ENCODE data around the gene SRSF3.
A peak's percentile ranks its signal among the peaks of the same experiment; 100 is the strongest.

SRSF3 gene

DNA sequence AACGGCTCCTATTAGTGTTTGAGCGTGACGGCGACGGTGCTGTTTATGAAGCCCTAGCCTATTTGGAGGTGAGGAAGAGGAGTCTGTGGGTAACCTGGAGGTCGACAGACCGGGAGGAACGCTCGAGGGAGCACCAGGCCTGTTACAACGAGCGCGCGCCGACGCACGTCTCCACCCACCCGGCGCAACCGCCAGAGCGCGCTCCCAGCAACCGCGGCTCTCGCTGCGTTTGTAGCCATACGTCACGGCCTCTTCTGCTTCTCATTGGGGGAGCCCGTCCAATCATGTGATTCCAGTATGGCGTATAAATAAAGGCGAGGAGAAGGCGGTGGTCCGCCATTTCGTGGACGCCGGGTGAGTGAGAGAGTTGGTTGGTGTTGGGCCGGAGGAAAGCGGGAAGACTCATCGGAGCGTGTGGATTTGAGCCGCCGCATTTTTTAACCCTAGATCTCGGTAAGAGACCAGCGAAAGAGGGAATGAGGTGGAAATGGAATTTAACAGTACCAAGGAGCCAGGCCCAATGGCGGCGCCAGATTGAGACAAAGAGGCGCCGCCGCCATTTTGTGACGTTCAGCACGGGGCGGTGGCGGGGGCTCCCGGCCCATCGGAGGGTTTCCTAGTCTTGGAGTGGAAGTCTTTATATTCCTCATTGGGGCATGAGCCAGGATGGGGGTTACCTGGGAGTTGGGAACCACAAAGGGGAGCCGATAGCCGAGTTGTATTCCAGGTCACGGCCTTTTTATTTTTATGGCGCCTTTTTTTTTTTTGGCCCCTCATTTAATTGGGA is at the start of gene SRSF3 (continued):
- TF ChIP-seq ZNF777 (tag by site-specific recombination; IDR thresholded peaks at IDR 0.05; ENCODE audit: borderline replicate concordance) (no peak), ZNF544 (tag by site-specific recombination; IDR thresholded peaks at IDR 0.05) (no peak), ZNF366 (tag by site-specific recombination; conservative IDR thresholded peaks at IDR 0.05) (peak; percentile 86), ZNF521 (tag by site-specific recombination; IDR thresholded peaks at IDR 0.05) (no peak), ZNF335 (tag by site-specific recombination; conservative IDR thresholded peaks at IDR 0.05) (0 out of 2 replicates have a peak, but pooled peaks have one; percentile 2), ZNF830 (tag by site-specific recombination; IDR thresholded peaks at IDR 0.05; ENCODE audit: low read depth) (no peak), ZEB2 (tag by site-specific recombination; IDR thresholded peaks at IDR 0.05) (peak; percentile 81), HIC1 (tag by site-specific recombination; IDR thresholded peaks at IDR 0.05) (no peak), KLF7 (tag by site-specific recombination; IDR thresholded peaks at IDR 0.05; ENCODE audit: borderline replicate concordance) (peak; percentile 81; the same call in 1 of the 2 replicates), GLIS1 (tag by site-specific recombination; IDR thresholded peaks at IDR 0.05) (peak; percentile 24; the same call in 1 of the 2 replicates), ZNF416 (tag by site-specific recombination; IDR thresholded peaks at IDR 0.05) (no peak), ZSCAN30 (tag by site-specific recombination; IDR thresholded peaks at IDR 0.05) (peak; percentile 93), ZNF266 (tag by site-specific recombination; IDR thresholded peaks at IDR 0.05; ENCODE audit: low read depth) (no peak), ZNF112 (tag by site-specific recombination; IDR thresholded peaks at IDR 0.05) (no peak), REST (tag by site-specific recombination; IDR thresholded peaks at IDR 0.05) (peak; percentile 59; the same call in 1 of the 2 replicates), HOXC10 (CRISPR knock-in tag; IDR thresholded peaks at IDR 0.05) (no peak), MEIS1 (CRISPR knock-in tag; IDR thresholded peaks at IDR 0.05; ENCODE audit: borderline replicate concordance) (no peak), ZNF561 (tag by site-specific recombination; IDR thresholded peaks at IDR 0.05; ENCODE audit: borderline replicate concordance) (no peak; the same call in none of the 2 replicates), BCL11A (tag by site-specific recombination; IDR thresholded peaks at IDR 0.05; ENCODE audit: low read depth) (no peak), ZNF48 (tag by site-specific recombination; IDR thresholded peaks at IDR 0.05) (no peak), KLF16 (tag by site-specific recombination; IDR thresholded peaks at IDR 0.05) (peak; percentile 70; the same call in 1 of the 2 replicates), ZNF747 (tag by site-specific recombination; IDR thresholded peaks at IDR 0.05) (no peak), ELK4 (IDR thresholded peaks at IDR 0.05; ENCODE audit: borderline replicate concordance, low read depth, low read length) (no peak), ZNF529 (tag by site-specific recombination; IDR thresholded peaks at IDR 0.05; ENCODE audit: insufficient replicate concordance) (no peak), ZNF16 (tag by site-specific recombination; IDR thresholded peaks at IDR 0.05; ENCODE audit: low read depth) (no peak), ZNF292 (tag by site-specific recombination; IDR thresholded peaks at IDR 0.05; ENCODE audit: borderline replicate concordance, low read depth) (no peak), ZNF223 (tag by site-specific recombination; IDR thresholded peaks at IDR 0.05) (no peak)
- TF ChIP-seq, protein P1, sequence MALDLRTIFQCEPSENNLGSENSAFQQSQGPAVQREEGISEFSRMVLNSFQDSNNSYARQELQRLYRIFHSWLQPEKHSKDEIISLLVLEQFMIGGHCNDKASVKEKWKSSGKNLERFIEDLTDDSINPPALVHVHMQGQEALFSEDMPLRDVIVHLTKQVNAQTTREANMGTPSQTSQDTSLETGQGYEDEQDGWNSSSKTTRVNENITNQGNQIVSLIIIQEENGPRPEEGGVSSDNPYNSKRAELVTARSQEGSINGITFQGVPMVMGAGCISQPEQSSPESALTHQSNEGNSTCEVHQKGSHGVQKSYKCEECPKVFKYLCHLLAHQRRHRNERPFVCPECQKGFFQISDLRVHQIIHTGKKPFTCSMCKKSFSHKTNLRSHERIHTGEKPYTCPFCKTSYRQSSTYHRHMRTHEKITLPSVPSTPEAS (tag by site-specific recombination; IDR thresholded peaks at IDR 0.05), result peak; percentile 62
- TF ChIP-seq, protein P2, sequence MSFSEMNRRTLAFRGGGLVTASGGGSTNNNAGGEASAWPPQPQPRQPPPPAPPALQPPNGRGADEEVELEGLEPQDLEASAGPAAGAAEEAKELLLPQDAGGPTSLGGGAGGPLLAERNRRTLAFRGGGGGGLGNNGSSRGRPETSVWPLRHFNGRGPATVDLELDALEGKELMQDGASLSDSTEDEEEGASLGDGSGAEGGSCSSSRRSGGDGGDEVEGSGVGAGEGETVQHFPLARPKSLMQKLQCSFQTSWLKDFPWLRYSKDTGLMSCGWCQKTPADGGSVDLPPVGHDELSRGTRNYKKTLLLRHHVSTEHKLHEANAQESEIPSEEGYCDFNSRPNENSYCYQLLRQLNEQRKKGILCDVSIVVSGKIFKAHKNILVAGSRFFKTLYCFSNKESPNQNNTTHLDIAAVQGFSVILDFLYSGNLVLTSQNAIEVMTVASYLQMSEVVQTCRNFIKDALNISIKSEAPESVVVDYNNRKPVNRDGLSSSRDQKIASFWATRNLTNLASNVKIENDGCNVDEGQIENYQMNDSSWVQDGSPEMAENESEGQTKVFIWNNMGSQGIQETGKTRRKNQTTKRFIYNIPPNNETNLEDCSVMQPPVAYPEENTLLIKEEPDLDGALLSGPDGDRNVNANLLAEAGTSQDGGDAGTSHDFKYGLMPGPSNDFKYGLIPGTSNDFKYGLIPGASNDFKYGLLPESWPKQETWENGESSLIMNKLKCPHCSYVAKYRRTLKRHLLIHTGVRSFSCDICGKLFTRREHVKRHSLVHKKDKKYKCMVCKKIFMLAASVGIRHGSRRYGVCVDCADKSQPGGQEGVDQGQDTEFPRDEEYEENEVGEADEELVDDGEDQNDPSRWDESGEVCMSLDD (tag by site-specific recombination; IDR thresholded peaks at IDR 0.05), result peak; percentile 16
